Esophagus muscularis mucosa (tissue), 4 donors: ENCODE data around the gene SIX5. TPM values are rescaled to one million over a fixed set of nuclear protein-coding genes. Genes with fewer than 3 reads are reported as not detected.

Experiments
- DNase-seq: peaks from one replicate; pipeline ENCODE4 v3.0.0-alpha.2; 2017; ENCODE audit errors: extremely low spot score
- H3K27ac ChIP-seq, 4 donors: fragments of 200-600 bp; sonication (generic); replicated peaks in 1 of 4; 1 replicate in 3 of 4; 2 replicates in 1 of 4; pipeline ENCODE4 v1.5.1; 2016 to 2019; ENCODE audit warnings: mild to moderate bottlenecking in 1 of 4
- H3K27me3 ChIP-seq, 4 donors: fragments of 200-600 bp; sonication (generic); one replicate each; pipeline versions ENCODE4 v1.5.1 to v1.6.0; 2016 to 2019
- H3K36me3 ChIP-seq, 4 donors: fragments of 200-600 bp; sonication (generic); one replicate each; pipeline ENCODE4 v1.5.1; 2016 to 2019
- H3K4me1 ChIP-seq, 4 donors: fragments of 200-600 bp; sonication (generic); one replicate each; pipeline ENCODE4 v1.5.1; 2016 to 2019
- H3K4me3 ChIP-seq, 4 donors: fragments of 200-600 bp; sonication (generic); 1 replicate in 2 of 4; 2 replicates in 2 of 4; pipeline ENCODE4 v1.5.1; 2016 to 2019; ENCODE audit warnings: mild to moderate bottlenecking in 4 of 4, moderate library complexity in 1 of 4
- H3K9me3 ChIP-seq, 4 donors: fragments of 200-600 bp; sonication (generic); 1 replicate in 3 of 4; 2 replicates in 1 of 4; pipeline ENCODE4 v1.5.1; 2016 to 2019
- CTCF ChIP-seq, 3 experiments: fragments of 200-600 bp in 2 of 3; fragments of 450-650 bp in 1 of 3; sonication (generic) in 2 of 3; IDR thresholded peaks; one replicate each; pipeline ENCODE4 v1.5.1; 2017 to 2019; ENCODE audit warnings: antibody characterized with exemption in 3 of 3, mild to moderate bottlenecking in 2 of 3, moderate library complexity in 1 of 3
- EP300 ChIP-seq: sonication (generic); formaldehyde crosslinking; IDR thresholded peaks from one replicate; pipeline ENCODE4 v1.6.1; 2017; ENCODE audit warnings: antibody characterized with exemption
- POLR2A ChIP-seq: fragments of 450-650 bp; IDR thresholded peaks from one replicate; pipeline ENCODE4 v1.6.1; 2017; ENCODE audit warnings: antibody characterized with exemption, moderate library complexity, mild to moderate bottlenecking, low read depth
- POLR2AphosphoS5 ChIP-seq, 2 donors: sonication (generic); formaldehyde crosslinking; IDR thresholded peaks; one replicate each; pipeline ENCODE4 v1.6.1; 2017; ENCODE audit warnings: antibody characterized with exemption in 2 of 2
- WGBS: methylation state at CpG from one replicate; pipeline ENCODE4 v1.1.5; 2018; 5-methylcytosine and 5-hydroxymethylcytosine counted together
- intact Hi-C: fragments of 100-400 bp; cut with DNase I; formaldehyde crosslinking; loops from one replicate; pipeline ENCODE4 v1.15.1; 2023
- total RNA-seq, 4 donors: library from RNA; depleted of rRNA; stranded (reverse); fragments of >200 nt; gene quantifications; one replicate each; pipeline versions ENCODE4 v1.1.0 to v1.2.1, GENCODE V29; 2016

The SIX5 gene
- total RNA-seq, 4 donors from 2014 or later, result 18.2 to 39.9 (median 28.8) TPM

DNA sequence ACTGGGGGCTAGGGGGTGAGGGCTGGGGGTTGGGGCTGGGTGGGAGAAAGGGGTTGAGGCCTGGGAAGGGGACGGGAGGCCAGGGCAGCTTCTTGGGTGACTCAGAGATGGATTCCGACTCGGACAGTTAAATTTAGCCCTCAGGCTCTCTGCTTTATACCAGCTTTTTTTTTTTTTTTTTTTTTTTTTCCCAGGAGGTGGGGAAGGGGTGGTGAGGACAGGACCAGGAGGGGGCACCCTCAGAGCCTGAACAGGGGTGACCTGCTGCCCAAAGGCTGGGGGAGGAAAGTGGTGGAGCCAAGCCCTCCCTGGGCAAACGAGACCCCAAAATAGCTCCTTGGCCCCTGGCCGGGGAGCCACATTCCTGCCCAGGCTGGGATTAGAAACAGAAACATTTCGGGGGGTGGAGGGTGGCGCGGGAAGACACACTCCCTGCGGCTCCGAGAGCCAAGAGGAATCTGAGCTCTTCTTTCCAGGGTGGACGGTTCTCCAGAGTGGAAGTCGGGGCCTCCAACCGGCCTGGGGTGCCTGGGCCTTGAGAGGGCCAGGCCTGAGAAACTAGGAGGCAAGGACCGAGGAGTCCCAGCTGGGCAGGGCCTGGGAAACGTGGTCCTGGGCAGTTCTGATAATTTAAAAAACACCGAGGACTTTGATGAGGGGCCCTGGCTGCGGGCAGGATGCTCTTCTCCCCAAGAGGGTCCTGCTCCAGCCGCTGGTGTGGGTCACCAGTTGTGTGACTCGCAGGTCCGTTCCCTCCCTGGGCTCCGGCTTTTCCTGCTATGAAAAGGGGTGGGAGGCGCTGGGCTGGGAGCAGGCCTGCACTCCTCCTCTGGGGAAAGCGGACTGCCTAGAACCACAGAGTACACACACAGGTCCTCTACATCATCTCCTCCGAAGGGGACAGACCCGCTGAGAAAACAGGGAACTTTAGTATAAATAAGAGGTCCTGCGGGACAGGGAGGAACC lies 14.1 kb upstream of the SIX5 start:
- peaks cover 16 to 46% (median 41%) of the 10 kb centered on the region in 4 donors for H3K36me3 ChIP-seq
- WGBS, result 30% methylated on average over 21 of the region's 26 CpGs
- H3K9me3 ChIP-seq, result no peaks in the 10 kb centered on the region
- intact Hi-C loops, result no loop called here
- peaks cover 63 to 89% (median 82%) of the 10 kb centered on the region in 4 donors for H3K4me1 ChIP-seq
- H3K27me3 ChIP-seq, result no peaks in the 10 kb centered on the region
- DNase-seq, result no peak
- H3K27ac ChIP-seq, result peak overlapping the region; percentile 94 to 97 (median 95)
- TF ChIP-seq CTCF (IDR thresholded peaks at IDR 0.05) (no peak), EP300 (peak; percentile 54), POLR2AphosphoS5 (IDR thresholded peaks at IDR 0.05) (peak; percentile 83 to 92), POLR2A (no peak)
- peak overlapping the region; percentile 61 to 82 (median 78) for H3K4me3 ChIP-seq

DNA sequence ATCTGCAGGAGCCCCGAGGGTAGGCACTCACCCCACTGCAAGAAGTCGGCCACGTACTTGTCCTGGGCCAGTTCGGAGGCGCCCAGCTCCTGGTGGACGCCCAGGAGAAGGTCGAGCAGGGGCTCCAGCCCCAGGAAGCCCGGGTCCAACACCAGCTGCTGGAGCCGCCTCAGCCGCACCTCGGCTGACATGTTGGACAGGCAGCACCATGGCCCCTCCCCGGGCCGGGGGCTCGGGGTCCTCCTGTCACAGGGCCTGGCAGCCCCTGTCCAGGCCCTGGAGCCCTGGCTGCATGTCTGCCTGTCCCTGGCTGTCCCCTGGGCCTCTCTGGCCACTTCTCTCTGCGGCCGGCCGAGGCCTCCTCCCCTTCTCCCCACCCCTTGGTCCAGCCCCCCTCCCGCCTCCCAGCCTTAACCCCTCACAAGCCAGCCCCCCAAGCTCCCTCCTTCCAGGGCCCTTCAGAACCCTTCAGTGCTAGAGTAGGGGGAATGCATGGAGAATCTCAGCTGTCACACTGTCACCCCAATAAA lies 13.2 kb upstream of the SIX5 start, which contains the start of gene DMPK:
TSS of gene DMPK (minus strand) at position 329 of the 530 bp plus-strand sequence. CDS start at position 191, 138 bp downstream.
- H3K27ac ChIP-seq, result peak within 1 kb of the TSS; percentile 94 to 97 (median 95)
- no peaks in the 10 kb centered on the region for H3K9me3 ChIP-seq
- H3K4me3 ChIP-seq, result peak within 1 kb of the TSS; percentile 61 to 82 (median 78)
- no peak for DNase-seq
- peaks cover 63 to 98% (median 85%) of the 10 kb centered on the region in 4 donors for H3K4me1 ChIP-seq
- WGBS, result 14% methylated on average over 4 of the region's 18 CpGs
- H3K27me3 ChIP-seq, result no peaks in the 10 kb centered on the region
- TF ChIP-seq CTCF (IDR thresholded peaks at IDR 0.05) (no peak), POLR2AphosphoS5 (IDR thresholded peaks at IDR 0.05) (peak; percentile 44 to 65), EP300 (no peak), POLR2A (no peak)
- intact Hi-C loops, result no loop called here
- peaks cover 24 to 46% (median 41%) of the 10 kb centered on the region in 4 donors for H3K36me3 ChIP-seq

- H3K36me3 ChIP-seq, result peaks cover 25 to 46% (median 41%) of the 10 kb centered on the region in 4 donors
- intact Hi-C loops, result no loop called here
- no peak for TF ChIP-seq POLR2AphosphoS5 (IDR thresholded peaks at IDR 0.05)
- TF ChIP-seq EP300, result no peak
- no peak for TF ChIP-seq POLR2A
- no peak for TF ChIP-seq CTCF (IDR thresholded peaks at IDR 0.05)
- no peaks in the 10 kb centered on the region for H3K9me3 ChIP-seq
- peak overlapping the region; percentile 61 to 82 (median 78) for H3K4me3 ChIP-seq
- peaks cover 63 to 92% (median 86%) of the 10 kb centered on the region in 4 donors for H3K4me1 ChIP-seq
- no peaks in the 10 kb centered on the region for H3K27me3 ChIP-seq
- H3K27ac ChIP-seq, result peak overlapping the region; percentile 94 to 97 (median 95)
- DNase-seq, result no peak
- 29% methylated on average over 12 of the region's 17 CpGs for WGBS
These were observed 12.4 kb upstream of the SIX5 start for GRCh38 chr19:45781214-45782161.

DNA sequence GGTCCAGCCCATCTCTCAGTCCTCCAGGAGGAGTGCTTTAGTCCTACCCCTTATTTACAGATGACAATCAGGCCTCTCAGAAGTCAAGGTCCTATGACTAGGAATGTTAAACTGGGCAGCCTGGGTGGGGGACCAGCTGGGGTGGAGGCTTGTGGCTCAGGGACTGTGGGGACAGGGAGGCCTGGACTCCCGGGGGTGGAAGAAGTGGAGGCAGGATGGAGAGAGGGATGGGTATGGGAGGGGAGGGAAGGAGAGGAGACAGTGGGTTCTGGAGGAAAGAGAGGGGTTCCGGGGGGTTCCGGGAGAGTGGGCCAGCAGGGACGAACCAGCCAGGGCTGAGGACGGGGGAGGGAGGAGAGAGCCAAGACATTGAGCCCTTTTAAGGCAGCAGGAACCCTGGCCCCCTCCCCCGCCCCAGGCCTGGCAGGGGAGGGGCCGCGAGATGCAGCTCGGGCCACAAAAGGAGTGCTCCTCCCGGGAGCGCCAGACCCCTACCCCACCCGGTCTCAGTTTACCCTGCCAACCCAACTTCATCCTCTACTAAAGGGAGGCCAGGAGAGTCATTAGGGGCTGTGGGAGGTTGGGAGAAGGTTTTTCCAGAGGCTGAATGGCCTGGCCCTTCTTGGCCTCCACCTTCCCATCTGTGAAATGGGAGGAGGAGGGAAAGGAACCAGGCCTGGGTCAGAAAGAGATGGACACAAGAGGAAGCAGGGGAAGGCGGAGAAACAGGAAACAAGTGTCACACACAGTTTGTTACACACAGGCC lies 11.6 kb upstream of the SIX5 start:
- WGBS, result 11% methylated on average over 8 of the region's 13 CpGs
- no peaks in the 10 kb centered on the region for H3K9me3 ChIP-seq
- TF ChIP-seq EP300, result no peak
- peak; percentile 32 to 65 for TF ChIP-seq POLR2AphosphoS5 (IDR thresholded peaks at IDR 0.05)
- H3K27ac ChIP-seq, result peak overlapping the region; percentile 94 to 97 (median 95)
- DNase-seq, result no peak
- H3K36me3 ChIP-seq, result peaks cover 26 to 41% (median 35%) of the 10 kb centered on the region in 4 donors
- intact Hi-C loops, result no loop called here
- H3K27me3 ChIP-seq, result no peaks in the 10 kb centered on the region
- peaks cover 56 to 84% (median 80%) of the 10 kb centered on the region in 4 donors for H3K4me1 ChIP-seq
- peak overlapping the region; percentile 61 to 82 (median 78) for H3K4me3 ChIP-seq
